HG02981 (cell line): ENCODE results near the gene OSGEP.

ENCODE experiments used
- ATAC-seq: cut with Tn5 transposase; IDR thresholded peaks from one replicate; pipeline ENCODE4 v1.9.1; 2021; ENCODE audit warnings: mild to moderate bottlenecking, moderate library complexity; ENCODE audit not compliant: unreplicated experiment

OSGEP gene

GRCh38 chr14:20400589-20400964, 54.0 kb downstream of the OSGEP start:
- ATAC-seq = no peak

- ATAC-seq = no peak
Observed at GRCh38 chr14:20397511-20397910, 57.1 kb downstream of the OSGEP start.
